Activated CD4-positive, alpha-beta T cell treated with anti-CD3 and anti-CD28 coated beads, Interleukin-10, Interleukin-2, amounts not matched to agents 100 ng/mL and 50 ng/mL, durations not matched to agents 16 hours and 8 hours (primary cell): ENCODE data around the gene STK39.

Experiments
- DNase-seq: peaks from one replicate; pipeline ENCODE4 v3.0.0-alpha.2; 2020

Gene STK39

DNA sequence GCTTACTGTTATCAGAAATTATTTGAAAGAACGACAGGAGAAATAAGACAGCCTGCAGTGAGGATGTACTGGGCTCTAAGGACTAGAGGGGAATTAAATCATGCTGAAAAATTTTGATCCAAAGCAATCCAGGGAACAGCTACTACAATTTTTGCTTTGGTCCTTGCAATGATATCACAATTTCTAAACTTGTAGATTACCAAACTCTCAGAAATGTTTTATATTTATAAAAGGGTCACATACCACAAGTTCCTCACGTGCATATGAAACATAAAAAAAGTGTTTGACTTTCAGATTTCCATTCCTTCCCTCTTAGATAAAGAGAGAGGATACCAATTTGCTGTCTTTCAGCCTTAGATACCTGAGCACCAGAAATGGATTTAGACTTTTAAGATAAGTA is 261.2 kb downstream of the STK39 start:
- no peak for DNase-seq

DNA sequence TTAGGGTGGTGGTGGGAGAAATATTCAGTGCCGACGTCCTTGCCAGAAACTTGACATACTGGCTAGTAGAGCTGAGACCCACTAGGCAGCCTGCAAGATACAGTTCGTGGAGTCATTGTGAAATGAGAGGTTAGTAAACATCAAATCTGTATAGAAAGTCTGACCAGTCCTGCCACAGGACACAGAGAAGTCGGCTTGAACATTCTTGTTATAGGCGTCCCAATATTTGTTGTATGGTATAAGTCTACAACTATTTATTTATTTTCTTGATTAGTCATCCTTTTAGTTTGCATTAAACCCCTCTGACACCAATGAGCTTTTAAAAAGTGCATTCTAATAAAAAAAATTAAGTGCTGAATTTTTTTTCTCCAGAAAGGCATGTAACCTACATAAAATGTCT is 265.4 kb downstream of the STK39 start:
- no peak for DNase-seq

GRCh38 chr2:167980439-167980838 is 267.0 kb downstream of the STK39 start:
- no peak for DNase-seq

GRCh38 chr2:167972746-167973145 is 274.6 kb downstream of the STK39 start:
- no peak for DNase-seq

DNA sequence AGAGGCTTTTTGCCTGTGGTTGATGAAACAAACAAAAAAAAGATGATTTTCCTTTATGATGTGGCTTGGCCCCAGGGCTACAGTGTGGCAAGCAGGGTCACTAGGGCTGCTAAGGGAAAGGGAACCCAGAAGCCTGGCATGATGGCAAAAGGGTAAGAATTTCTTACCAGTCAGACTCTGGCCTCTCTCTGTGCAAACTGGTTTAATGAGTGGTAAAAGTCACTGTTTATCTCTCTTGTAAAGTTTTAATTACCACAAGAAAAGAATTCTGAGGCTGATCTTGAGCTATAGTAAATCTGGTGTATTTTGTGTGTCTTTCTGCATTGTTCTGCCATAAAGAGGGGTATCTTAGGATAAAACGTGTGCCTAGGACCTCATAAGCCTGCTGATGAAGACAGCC is 275.4 kb downstream of the STK39 start:
- no peak for DNase-seq

- no peak for DNase-seq
These were observed 280.2 kb downstream of the STK39 start for GRCh38 chr2:167966937-167967913.

GRCh38 chr2:167965907-167966761 is 281.3 kb downstream of the STK39 start:
- DNase-seq: peak; percentile 47

GRCh38 chr2:167964650-167965413 is 282.6 kb downstream of the STK39 start:
- DNase-seq: peak; percentile 8

GRCh38 chr2:167963899-167964649 is 283.3 kb downstream of the STK39 start:
- no peak for DNase-seq

GRCh38 chr2:167962436-167963226 is 284.8 kb downstream of the STK39 start:
- no peak for DNase-seq

- DNase-seq: no peak
These were observed 285.8 kb downstream of the STK39 start for GRCh38 chr2:167961536-167962048.

DNA sequence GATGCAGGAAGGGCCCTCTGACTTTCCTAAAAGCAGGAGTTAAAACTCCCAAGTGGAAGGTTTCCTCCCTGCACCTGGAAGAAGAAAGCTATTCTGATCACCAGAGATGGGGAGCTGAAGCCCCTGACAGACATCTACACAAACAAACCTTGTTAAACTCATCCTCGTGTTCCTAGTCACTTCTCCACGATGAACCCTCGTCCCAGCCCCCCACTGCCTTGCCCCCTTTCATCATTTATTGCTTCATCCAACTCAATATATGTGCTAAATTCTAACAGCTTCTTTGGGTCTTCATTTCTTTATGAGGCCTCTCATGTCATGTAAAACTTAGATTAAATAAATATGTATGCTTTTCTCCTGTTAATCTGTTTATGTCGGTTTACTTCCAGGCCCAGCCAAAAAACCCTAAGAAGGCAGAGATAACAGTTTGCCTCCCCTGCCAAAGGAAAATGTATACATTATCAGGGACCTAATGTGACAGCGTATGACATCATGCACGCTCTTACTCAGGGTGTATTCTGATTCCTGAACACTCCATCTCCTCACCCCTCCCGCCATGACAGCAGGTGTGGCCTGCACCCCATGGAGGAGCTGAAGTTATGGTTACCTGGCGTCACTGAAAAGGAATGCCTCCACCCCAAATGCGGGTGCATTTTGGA is 287.2 kb downstream of the STK39 start:
- no peak for DNase-seq

- no peak for DNase-seq
These were observed 289.7 kb downstream of the STK39 start for GRCh38 chr2:167957662-167958061.

DNA sequence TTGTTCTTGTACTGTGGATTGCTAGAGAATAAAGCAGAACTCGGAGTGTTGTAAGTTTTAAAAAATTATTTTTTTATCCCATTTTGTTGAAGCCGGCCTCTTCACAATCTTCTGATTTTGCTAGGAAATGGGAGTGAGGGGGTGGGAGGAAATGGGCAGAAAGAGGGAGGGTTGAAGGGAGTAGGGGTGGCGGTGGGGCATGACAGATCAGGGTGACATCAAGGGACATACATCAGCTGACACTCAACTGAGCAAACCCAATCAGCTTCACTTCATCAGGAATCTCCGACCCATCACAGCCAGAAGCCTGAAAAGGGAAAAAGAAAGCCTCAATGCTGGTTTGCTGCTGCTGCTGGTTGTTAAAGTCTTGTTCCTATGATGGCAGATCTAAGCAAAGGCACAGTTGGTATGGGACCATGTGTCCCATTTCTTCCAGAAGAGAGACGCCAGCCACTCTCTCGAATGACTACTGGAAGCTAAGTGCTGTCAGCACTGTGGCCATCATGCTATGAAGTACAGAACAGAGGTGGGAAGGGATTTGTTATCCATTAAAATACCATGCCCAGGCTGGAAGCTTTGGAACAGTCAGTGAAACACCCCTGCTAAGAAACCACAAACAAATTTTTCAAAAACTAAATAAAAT is 292.0 kb downstream of the STK39 start:
- DNase-seq: no peak

GRCh38 chr2:167954495-167954894 is 292.9 kb downstream of the STK39 start:
- no peak for DNase-seq

- no peak for DNase-seq
These were observed 293.6 kb downstream of the STK39 start for GRCh38 chr2:167953776-167954175.

DNA sequence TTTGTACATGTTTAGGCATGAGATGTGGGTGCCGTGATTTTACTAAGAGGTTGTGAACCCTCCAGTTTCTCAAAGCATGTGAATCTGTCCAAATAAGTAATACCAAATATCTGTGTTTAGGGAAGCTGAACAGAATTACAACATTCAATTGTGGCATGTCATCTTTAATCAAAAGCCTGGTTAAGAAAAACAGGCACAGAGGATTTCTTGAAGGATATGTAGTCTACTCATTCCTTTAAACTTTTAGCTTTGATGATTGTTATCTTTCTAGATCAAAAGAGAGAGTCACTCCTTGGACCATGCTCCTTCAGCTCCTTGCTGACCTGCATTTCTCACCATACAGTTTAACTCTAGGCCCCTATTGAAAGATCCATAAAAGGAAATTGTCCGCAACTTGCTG is 296.8 kb downstream of the STK39 start:
- no peak for DNase-seq

DNA sequence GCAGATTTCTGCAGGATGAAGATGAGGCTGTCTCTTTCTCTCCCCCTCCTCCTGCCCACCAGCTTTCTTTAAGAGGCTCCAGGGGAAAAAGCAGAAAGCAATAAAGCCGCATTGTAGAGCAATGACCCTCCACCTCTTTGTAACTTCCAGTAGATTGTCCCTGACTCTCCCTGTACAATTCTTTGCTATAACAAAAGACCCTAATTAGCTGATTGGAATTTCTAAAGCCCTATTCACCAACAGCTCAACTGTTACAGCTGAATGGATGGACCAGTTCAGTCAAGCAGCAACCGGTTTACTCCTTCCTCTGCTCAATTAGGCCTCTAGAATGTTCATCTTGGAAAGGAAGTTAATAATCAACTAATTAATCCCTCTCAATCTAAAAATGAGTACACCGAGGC is 301.0 kb downstream of the STK39 start:
- no peak for DNase-seq

GRCh38 chr2:167945660-167946368 is 301.6 kb downstream of the STK39 start:
- no peak for DNase-seq
